GM19099 (cell line): ENCODE data around the gene CCNY.

Experiments
- POLR2A ChIP-seq: IDR thresholded peaks from 3 replicates; pipeline ENCODE4 v1.6.1; 2011; ENCODE audit warnings: low read depth; ENCODE audit not compliant: insufficient read length; ENCODE audit errors: extremely low read depth

Gene CCNY

GRCh38 chr10:35336084-35336831 lies at the start of gene CCNY:
Gene CCNY (plus strand): TSS chr10:35336509. CDS start chr10:35337054, 545 bp downstream.
- TF ChIP-seq POLR2A, result peak; percentile 77

- no peak for TF ChIP-seq POLR2A
Observed at GRCh38 chr10:35289198-35289597, 47.1 kb upstream of the CCNY start.

GRCh38 chr10:35294506-35294905 lies 41.8 kb upstream of the CCNY start:
- TF ChIP-seq POLR2A, result no peak

GRCh38 chr10:35299016-35299415 lies 37.3 kb upstream of the CCNY start:
- no peak for TF ChIP-seq POLR2A

DNA sequence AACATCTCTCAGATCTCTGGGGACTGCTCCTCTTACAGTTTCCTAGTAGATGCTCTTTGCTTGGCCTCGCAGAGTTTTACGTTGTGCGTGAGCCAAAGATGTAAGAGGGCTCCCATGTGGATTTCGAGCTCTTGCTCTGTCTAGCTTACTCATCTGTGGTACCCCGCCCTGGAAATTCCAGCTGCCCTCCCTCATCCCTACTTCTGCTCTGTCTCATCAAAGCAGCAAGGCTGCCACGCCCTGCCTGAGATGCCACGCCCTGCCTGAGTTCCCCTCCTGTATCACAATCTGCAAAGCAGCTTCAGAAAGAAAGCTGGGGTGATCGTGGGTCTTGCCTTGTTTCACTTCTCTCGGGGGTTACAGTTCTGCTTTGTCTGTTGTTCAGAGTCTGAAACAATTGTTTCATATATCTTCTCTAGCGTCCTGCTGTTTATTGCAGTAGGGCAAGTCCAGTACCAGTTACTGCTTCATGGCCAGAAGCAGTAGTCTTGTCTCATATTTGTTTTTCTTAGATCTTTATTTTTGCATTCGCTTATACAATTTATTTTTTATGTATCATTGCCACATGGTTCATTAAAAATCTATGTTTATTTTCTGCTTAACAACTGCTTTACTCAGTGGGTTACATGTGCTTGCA lies 36.1 kb upstream of the CCNY start:
- TF ChIP-seq POLR2A, result no peak

DNA sequence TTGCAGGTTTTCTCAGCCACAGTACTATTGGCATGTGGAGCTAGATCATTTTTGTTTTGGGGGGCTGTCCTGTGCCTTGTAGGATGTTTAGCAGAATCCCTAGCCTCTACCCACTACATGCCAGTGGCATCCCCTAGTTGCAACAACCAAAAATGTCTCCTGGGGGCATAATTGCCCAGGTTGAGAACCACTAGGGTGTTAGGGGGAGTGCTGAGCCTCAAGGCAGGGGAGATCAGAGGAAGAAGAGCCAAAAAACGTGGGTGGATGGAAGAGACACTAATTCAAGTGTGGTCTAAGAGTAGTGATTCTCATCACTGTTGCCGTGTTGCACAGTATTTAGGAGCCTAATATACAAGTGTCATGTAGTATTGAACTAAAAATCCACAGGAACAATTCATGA lies 31.7 kb upstream of the CCNY start:
- TF ChIP-seq POLR2A, result no peak

GRCh38 chr10:35306852-35307251 lies 29.5 kb upstream of the CCNY start:
- no peak for TF ChIP-seq POLR2A

- no peak for TF ChIP-seq POLR2A
Observed at GRCh38 chr10:35307297-35307696, 29.0 kb upstream of the CCNY start.

- no peak for TF ChIP-seq POLR2A
Observed at GRCh38 chr10:35308809-35309208, 27.5 kb upstream of the CCNY start.

DNA sequence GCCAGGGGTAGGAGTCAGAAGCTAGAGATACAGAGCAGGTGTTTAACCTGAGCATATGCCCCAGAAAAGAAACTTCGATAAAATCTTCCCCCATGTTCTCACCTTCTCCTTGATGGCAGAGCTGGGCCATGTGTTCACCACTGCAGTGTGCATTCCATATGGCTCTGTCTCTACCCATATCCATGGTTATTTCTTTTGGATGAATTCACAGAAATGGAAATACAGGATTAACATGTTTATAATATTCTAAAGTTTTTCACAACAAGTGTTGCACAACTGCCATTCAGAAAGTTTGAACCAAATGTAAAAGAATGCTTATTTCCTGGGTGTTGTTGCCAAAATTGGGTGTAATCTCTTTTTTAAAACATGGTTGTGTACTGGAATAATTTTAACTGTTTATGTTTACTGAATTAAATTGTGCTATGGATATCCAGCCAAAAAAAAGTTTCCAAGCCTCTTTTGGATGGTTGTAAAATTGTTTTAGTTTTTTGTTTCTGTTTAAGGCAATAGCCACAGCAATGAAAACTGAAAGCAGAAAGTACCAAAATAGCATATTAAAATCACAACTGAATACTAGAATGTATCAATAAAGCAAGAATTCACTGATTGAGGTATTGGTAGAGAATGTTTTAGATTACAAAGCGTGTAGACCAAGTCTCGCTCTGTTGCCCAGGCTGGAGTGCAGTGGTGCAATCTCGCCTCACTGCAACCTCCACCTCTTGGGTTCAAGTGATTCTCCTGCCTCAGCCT lies 19.9 kb upstream of the CCNY start:
- TF ChIP-seq POLR2A, result no peak

- no peak for TF ChIP-seq POLR2A
Observed at GRCh38 chr10:35318551-35318950, 17.8 kb upstream of the CCNY start.

- TF ChIP-seq POLR2A, result no peak
Observed at GRCh38 chr10:35320341-35320740, 16.0 kb upstream of the CCNY start.

DNA sequence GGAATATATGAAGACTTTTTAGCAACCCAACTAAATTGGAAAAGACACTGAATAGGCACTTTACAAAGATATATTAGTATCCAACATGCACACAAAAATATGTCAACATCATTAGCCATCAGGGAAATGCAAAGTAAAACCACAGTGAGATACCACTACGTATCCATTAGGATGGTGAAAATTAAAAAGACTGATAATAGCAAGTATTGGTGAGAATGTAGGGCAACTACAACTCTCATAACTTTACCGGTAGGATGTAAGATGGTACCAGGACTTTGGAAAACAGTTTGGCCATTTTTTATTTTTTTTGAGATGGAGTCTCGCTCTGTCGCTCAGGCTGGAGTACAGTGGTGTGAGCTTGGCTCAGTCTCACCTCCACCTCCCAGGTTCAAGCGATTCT lies 13.7 kb upstream of the CCNY start:
- no peak for TF ChIP-seq POLR2A

- no peak for TF ChIP-seq POLR2A
Observed at GRCh38 chr10:35324196-35324595, 12.1 kb upstream of the CCNY start.

- no peak for TF ChIP-seq POLR2A
Observed at GRCh38 chr10:35326466-35327235, 9.7 kb upstream of the CCNY start.
